Stomach (tissue), 4 donors: ENCODE measurements around the gene RBM19.

ENCODE experiments used
- POLR2A ChIP-seq, 4 donors: fragments of 450-650 bp; IDR thresholded peaks; one replicate each; pipeline ENCODE4 v1.6.1; 2016; ENCODE audit warnings: antibody characterized with exemption in 4 of 4, control low read depth in 2 of 4, mild to moderate bottlenecking in 1 of 4, moderate library complexity in 1 of 4
- POLR2AphosphoS5 ChIP-seq, 3 donors: sonication (generic); formaldehyde crosslinking; IDR thresholded peaks; one replicate each; pipeline ENCODE4 v1.6.1; 2016; ENCODE audit warnings: antibody characterized with exemption in 3 of 3
- TF ChIP-seq, protein P1 (sequence below), 7 experiments: fragments of 450-650 bp in 4 of 7; fragments of 200-600 bp in 3 of 7; sonication (generic) in 3 of 7; IDR thresholded peaks; one replicate each; pipeline ENCODE4 v1.5.1; 2016 to 2019; ENCODE audit warnings: antibody characterized with exemption in 7 of 7, control low read depth in 2 of 7, mild to moderate bottlenecking in 1 of 7

DNA sequence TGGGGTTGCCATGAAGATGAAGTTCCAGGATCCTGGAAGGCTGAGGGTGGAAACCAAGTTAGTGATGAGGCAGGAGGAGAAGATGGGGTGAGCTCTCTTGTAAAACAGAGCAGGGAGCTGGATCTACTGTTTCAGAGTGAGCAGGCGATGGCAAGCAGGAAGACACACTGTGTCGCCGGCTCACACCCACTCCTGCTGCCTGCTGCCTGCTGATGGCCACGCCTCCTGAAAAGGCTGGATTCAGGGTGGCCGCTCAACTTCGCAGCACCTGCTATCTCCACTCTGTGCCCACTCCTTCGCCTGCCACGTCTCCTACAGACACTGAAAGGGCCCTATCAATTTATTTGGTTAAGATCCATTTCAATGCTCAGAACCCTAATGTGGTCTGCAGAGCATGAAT lies 96.1 kb downstream of the RBM19 start:
- TF ChIP-seq, protein P1, sequence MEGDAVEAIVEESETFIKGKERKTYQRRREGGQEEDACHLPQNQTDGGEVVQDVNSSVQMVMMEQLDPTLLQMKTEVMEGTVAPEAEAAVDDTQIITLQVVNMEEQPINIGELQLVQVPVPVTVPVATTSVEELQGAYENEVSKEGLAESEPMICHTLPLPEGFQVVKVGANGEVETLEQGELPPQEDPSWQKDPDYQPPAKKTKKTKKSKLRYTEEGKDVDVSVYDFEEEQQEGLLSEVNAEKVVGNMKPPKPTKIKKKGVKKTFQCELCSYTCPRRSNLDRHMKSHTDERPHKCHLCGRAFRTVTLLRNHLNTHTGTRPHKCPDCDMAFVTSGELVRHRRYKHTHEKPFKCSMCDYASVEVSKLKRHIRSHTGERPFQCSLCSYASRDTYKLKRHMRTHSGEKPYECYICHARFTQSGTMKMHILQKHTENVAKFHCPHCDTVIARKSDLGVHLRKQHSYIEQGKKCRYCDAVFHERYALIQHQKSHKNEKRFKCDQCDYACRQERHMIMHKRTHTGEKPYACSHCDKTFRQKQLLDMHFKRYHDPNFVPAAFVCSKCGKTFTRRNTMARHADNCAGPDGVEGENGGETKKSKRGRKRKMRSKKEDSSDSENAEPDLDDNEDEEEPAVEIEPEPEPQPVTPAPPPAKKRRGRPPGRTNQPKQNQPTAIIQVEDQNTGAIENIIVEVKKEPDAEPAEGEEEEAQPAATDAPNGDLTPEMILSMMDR (IDR thresholded peaks at IDR 0.05): no peak
- no peak for TF ChIP-seq POLR2A (IDR thresholded peaks at IDR 0.05)
- TF ChIP-seq POLR2AphosphoS5 (IDR thresholded peaks at IDR 0.05): no peak
